GM08714 (cell line): ENCODE measurements around the gene SFN.
"Not testable (repeated sequence)": the region's sequence is repeated elsewhere in the genome, so short reads cannot be mapped to it uniquely, and the experiment has no call there.

Source experiments
- H3K4me3 ChIP-seq: fragments of 200-500 bp; sonication (Bioruptor generic); 2 replicates; pipeline ENCODE4 v1.5.1; 2014; ENCODE audit warnings: mild to moderate bottlenecking, low read length, inconsistent platforms
- ZNF274 ChIP-seq: IDR thresholded peaks from 2 replicates; pipeline ENCODE4 v1.6.1; 2012; ENCODE audit warnings: mild to moderate bottlenecking, low read depth, low read length

SFN gene

GRCh38 chr1:26874896-26875295 lies 11.9 kb downstream of the SFN start:
- no peak for TF ChIP-seq ZNF274

DNA sequence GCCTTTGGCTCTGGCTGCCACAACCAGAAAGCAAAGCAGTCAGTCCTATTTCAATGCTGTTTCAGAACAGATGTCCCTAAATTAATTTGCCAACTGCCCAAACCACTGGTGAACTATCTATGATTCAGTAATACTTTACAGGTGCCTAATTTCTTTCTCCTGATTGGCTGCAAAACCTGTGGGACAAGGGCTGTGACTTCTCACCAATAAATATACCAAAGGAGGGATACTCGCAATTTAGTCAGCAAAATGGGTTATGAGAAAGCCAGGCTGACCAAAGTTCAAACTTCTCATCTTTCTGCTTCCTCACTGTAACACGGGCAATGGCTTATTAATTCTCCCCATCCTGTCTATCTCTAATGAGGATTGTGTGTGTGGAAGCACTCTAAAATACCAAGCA lies 14.4 kb downstream of the SFN start:
- TF ChIP-seq ZNF274: no peak
- H3K4me3 ChIP-seq: no peak overlapping the region

More at GRCh38 chr1:26874896-26875295, 11.9 kb downstream of the SFN start:
- H3K4me3 ChIP-seq: no peak overlapping the region

DNA sequence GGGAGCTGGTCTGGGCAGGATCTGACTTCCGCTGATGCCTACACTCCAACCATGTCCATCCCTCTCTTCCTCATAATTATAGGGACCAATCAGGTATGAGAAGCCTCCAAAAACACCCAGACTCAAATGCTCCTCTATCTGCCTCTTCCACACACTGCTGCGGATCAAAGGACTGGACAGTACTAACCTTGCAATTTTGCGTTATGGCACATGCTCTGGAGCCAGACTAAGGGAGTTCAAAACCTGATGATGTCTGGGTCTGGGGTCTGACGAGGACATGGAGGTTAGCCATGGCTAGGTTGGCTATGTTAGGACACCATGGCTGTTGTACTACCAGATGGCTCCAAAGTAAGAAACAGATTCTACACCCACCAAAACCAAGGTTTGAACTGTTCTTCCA lies 16.8 kb downstream of the SFN start:
- no peak for TF ChIP-seq ZNF274
- H3K4me3 ChIP-seq: no peak overlapping the region

GRCh38 chr1:26881611-26882010 lies 18.7 kb downstream of the SFN start:
- H3K4me3 ChIP-seq: not testable (repeated sequence)

- TF ChIP-seq ZNF274: no peak
These were observed 19.9 kb downstream of the SFN start for GRCh38 chr1:26882696-26883463.

DNA sequence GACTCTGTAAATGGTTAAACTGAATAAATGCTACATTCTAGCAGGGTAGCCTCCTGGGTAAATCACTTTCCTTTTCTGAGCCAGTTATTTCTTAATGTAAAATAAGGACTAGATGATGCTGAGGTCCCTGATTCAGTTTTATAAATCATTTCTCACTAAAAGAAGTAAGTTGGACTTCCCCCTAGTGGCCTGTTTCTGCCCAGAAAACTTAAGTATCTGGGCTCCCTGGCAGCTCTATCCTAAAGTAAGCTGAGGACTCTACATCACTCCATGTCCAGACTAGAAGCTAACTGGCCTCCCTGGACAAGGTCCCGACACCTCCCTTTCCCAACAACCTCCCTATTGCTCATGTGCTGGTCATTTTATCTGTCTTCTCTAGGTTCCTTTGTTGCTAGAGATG lies 24.2 kb downstream of the SFN start:
- no peak for TF ChIP-seq ZNF274
- H3K4me3 ChIP-seq: no peak overlapping the region

More at GRCh38 chr1:26882696-26883463, 19.9 kb downstream of the SFN start:
- no peak overlapping the region for H3K4me3 ChIP-seq

GRCh38 chr1:26888231-26888630 lies 25.3 kb downstream of the SFN start:
- H3K4me3 ChIP-seq: no peak overlapping the region
- TF ChIP-seq ZNF274: no peak

DNA sequence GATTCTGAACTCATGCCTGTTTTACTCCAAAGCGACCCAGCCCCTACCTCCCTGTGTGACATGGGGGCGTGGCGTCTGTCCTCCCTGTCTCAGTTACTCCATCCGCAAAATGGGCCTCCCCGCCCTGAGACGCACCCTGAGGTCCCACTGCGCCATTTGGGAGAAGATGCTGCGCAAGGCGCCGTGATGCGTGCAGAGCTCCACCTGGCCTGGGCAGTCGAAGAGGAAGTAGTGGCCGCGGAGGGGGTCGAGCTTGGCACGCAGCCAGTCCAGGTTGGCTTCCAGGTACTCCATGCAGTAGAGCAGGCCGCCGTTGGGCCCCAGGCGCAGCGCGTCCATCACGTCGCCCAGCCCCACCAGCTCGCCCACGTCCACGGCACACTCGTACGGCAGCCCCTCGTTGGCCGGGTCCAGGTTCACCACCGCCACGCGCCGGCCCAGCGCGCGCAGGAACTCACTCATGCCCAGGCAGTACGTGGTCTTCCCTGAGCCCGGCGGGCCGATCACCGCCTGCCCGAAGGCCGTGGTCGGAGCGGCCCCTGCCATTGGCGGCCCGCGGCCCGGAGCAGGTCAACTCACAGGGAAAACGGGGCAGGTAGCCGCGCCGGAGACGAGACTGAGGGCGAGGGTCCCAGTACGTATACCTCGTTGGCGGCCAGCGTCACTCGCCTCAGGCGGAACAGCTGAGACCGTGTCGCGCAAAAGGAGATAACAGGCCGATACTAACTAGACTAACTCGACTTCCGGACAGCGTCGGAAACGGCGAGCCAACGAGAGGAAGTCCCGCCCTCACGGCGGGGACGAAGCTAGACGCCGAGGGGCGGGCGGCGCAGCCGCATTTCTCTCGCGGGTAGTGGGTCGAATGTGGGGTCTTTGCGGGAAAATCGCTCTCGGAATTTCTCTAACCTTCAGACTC lies 26.9 kb downstream of the SFN start, which contains the start of gene GPN2:
Gene GPN2 (minus strand): TSS at position 733 of the 916 bp plus-strand sequence. CDS start 187 bp downstream, at position 546.
- no peak for TF ChIP-seq ZNF274
- H3K4me3 ChIP-seq: peak within 1 kb of the TSS; percentile 80

DNA sequence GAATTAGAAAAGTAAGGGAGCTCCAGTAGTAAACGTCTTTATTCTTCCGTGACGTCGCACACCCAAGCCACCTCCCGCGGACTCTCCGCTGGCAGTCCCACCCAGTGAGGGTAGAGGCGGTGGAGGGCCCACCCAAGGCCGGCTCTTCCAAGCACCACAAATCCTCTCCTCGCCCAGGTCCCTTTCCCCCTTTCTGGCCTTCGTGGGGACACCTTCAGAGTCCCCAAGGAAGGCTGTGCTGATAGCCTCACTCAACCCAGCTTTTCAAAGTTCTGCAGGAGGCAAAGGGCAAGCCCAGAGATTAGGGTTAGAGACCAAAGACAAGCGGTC lies 27.5 kb downstream of the SFN start:
- peak overlapping the region; percentile 80; the same call in 1 of the 2 replicates for H3K4me3 ChIP-seq
- TF ChIP-seq ZNF274: no peak

DNA sequence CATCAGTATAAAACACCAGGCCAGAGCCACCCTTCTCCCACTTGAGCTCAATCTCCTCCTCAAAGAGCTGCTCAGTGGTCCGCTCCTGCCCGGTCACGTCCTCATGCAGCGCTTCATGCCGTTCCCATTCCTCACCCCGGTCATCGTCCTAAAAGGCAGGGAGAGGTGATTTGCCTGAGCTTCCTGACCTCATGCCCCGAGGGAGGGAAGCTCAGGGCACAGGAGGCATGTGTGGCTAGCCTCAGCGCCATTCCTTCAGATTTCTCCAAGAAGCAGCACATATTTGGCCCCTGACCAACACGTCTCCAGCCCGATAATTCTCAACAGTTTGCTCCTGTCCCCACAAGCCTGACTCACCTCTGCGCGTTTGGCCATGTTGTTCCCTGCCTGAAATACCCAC lies 31.3 kb downstream of the SFN start:
- TF ChIP-seq ZNF274: no peak
- H3K4me3 ChIP-seq: no peak overlapping the region

DNA sequence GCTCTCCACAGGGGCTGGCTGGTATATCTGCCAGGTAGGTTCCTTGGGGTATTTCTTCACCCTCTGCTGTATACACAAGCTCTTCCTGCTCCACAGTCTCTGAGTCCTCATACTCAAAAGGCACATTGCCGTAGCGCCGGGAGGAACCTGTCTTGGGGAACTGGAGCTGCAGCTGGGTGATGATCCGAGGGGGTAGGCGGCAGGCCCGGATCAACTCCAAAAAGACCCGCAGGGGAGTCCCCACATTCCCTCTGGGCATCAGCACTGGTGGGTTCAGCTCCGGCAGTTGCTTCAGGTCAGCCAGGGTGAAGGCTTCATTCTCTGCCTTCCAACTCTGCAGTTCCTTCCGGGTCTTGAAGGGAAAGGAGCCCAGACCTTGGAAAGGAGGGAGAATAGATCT lies 34.4 kb downstream of the SFN start:
- no peak for TF ChIP-seq ZNF274
- no peak overlapping the region for H3K4me3 ChIP-seq

- TF ChIP-seq ZNF274: no peak
- H3K4me3 ChIP-seq: peak within 1 kb of the TSS; percentile 91
These were observed 37.3 kb downstream of the SFN start, which contains the start of gene GPATCH3 for GRCh38 chr1:26900001-26900814. Gene GPATCH3 (minus strand): TSS chr1:26900467. CDS start chr1:26900442, 25 bp downstream.

DNA sequence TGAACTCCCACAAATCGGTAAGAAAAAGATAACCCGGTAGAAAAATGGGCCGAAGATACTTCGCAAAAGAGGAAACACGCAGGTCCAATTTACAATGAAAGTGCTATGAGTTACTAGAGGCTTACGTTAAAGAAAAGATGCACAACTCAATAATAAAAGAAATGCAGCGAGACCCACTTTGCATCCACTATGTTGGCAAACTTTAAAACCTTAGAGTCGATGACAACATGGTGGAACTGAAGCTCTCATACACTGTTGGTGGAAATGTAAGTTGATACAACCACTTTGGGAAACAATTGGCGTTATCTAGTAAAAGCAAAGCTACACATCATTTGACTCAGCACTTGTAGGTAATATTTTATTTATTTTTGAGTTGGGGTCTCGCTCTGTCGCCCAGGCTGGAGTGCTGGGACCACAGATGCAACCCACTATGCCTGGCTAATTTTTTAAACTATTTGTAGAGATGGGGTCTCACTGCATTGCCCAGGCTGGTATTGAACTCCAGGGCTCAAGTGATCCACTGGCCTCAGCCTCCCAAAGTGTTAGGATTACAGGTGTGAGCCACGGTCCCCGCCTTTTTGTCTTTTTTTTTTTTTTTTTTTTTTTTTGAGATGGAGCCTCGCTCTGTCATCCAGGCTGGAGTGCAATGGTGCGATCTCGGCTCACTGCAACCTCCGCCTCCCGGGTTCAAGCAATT lies 38.0 kb downstream of the SFN start:
- peak overlapping the region; percentile 91 for H3K4me3 ChIP-seq
- no peak for TF ChIP-seq ZNF274
